Hematopoietic multipotent progenitor cell treated with erythropoietin and hydrocortisone succinate and interleukin-3 and kit ligand, for 8 days (in vitro differentiated cells): ENCODE data around the gene LGI1.
A peak's percentile ranks its signal among the peaks of the same experiment; 100 is the strongest.

ENCODE experiments used
- DNase-seq: peaks from one replicate; pipeline ENCODE4 v3.0.0-alpha.2; 2015

The LGI1 gene

GRCh38 chr10:93757801-93758507 is at the start of gene LGI1:
Gene LGI1, plus strand, starts transcription at chr10:93757936. Its CDS starts 209 bp downstream, at chr10:93758145.
- DNase-seq, result no peak

- no peak for DNase-seq
Measured at GRCh38 chr10:93710333-93710909, 47.3 kb upstream of the LGI1 start.

DNA sequence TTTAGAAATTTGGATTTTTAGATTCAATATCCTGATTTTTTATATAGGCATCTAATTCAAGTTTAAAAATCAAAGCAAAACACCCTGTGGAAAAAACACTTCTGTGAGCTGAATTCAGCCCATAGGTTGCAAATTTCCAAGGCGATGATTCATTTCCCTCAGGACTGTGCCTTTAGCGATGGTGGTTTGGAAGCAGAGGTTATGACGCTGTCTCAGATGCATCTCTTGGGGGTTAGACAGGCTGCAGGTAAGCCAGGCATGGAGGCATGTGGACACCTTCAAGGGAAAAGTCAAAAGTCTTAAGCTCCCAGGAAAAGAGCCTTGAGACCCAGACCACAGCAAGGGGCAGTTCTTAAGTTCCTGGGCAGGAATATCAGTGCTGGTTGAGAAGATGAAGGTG is 45.8 kb upstream of the LGI1 start:
- no peak for DNase-seq

DNA sequence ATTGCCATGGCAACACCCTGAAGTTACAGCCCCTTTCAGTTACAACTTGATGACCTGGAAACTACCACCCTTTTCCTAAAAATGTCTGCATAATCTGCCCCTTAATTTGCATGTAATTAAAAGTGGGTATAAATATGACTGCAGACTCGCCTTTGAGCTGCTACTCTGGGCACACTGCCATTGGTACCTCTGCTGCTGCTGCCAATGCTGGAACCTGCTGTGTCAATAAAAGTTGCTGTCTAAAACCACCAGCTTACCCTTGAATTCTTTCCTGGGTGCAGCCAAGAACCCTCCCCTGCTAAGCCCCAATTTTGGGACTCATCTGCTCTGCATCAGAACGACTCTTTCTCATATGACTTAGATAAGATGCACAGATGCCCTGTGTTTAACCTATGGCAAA is 45.1 kb upstream of the LGI1 start:
- no peak for DNase-seq

DNA sequence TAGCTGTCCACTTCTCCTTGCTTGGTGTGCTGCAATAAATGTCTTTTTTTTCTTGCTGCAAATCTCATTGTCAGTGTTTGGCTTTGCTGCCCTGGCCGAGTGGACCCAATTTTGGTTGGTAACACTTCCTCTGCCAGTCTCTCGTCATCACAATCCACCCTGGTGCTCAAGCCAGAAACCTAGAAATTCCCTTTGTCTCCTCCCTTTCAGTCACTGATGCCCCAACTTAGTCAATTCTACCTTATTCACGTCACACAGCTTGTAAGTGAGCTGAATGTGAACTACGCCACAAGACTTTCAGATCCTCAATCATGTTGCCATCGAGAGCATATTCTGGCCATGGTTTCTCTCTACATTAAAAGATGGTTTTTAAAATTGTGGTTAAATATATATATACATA is 42.4 kb upstream of the LGI1 start:
- DNase-seq, result no peak

DNA sequence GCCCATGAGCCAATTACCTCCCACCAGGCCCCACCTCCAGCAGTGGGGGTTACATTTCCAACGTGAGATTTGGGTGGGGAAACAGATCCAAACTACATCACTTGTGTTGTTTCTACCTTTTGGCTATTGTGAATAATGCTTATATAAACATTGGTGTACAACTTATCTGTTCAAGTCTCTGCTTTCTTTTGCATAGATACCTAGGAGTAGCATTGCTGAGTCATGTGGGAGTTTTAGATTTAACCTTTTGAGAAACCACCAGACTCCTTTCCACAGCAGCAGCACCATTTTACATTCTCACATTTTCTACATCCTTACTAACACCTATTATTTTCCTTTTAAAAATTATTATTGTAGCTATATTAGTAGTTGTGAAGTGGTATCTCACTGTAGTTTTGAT is 41.0 kb upstream of the LGI1 start:
- DNase-seq, result no peak

DNA sequence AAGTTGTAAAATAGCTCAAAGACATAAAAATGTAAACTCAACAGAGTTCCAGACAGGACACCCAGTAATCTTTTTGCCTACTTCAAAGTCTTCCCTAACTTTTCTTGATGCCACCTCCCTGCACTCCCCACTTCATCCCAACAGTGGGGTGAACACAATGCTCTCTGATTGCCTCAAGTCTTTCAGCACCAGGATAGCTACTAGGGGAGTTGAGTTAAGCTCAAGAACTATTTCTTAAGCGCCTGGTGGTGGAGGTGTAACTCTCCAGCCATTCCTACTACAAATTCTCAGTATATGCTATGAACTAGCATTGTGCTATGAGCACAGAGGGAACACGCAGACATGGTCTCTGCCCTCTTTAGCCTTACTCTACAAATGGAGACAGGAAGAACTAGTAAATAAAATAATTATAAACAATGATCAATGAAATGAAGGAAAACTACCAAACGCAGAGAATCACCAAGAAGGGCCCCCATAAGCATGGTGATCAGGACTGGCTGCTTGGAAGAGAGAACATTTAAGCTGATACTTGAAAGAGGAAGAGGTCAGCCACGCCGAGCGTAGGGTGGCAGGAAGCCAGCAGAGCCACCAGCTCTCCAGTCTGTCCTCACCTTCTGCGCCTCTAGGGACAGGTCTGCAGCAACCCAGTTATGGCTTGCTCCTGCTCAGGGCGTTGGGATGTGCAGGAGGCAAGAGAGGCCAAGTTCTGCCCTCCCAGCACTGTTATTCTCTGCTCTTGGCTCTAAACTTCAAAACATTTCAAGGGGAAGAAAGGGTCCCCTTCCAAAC is 38.6 kb upstream of the LGI1 start:
- no peak for DNase-seq

DNA sequence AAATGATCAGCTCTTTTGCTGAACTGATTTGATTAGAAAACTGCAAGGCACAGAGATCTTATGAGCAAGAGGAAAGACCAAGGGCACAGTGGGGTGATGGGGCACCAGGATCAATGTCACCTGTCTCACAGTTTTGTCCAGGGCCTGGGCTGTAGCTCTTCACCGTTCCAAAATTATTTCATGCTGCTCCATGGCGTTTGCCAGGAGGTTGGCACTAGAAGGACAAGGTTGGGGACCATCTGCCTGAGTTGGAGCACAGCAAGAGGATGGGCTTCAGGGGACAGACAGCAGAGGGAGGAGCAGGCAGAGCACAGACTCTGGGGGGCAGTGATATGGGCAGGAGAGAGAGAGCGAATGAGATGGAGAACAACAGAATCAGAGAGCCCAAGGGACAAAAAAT is 37.8 kb upstream of the LGI1 start:
- DNase-seq, result no peak

DNA sequence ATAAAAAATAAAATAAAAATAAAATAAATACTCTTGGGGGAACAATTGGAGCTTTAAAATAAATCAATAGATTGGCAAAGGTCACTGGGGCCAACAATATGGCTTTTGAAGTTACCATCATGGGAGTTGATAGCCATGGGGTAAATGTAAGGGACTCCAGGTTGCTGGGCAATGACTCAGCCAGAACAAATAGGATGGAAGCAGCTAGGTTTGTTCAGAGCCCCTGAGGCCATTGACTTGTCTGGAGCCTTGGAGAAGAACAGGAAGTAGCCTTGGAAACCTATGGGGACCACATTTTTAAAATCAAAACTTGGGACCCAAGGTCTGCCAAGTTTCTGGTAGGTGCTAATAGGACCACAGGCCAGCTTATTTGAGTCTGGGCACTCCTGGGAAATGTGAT is 35.2 kb upstream of the LGI1 start:
- DNase-seq, result no peak

DNA sequence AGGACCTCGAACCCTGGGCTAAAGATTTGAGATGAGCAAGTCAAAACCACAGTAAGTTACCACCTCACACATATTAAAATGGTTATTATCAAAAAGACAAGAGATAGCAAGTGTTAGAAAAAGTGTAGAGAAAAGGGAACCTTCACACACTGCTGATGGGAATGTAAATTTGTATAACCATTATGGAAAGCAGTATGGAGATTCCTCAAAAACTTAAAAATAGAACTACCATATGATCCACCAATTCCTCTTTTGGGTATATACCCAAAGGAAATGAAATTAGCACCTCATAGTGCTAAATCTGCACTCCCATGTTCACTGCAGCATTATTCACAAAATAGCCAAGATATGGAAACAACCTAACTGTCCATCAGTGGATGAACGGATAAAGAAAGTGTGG is 34.6 kb upstream of the LGI1 start:
- no peak for DNase-seq

DNA sequence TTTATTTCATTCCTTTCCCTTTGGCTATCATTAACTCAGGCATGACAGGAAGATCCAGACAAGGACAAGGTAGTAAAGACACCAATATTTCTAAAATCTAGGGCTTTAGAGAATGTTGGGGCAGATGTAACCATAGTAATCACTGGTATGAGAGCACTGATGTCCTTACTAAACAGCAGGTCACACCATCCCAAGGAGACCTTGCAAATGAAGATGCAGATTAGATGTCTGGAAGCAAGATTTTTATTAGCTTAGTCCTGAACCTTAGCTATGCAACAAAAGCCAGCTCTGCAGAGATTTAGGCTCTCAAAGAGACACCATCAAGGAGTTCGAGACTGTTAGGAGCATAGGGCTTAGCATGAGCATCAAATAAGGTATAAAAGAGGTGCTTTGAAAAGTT is 31.7 kb upstream of the LGI1 start:
- DNase-seq, result no peak

GRCh38 chr10:93741367-93741766 is 16.4 kb upstream of the LGI1 start:
- DNase-seq, result no peak

DNA sequence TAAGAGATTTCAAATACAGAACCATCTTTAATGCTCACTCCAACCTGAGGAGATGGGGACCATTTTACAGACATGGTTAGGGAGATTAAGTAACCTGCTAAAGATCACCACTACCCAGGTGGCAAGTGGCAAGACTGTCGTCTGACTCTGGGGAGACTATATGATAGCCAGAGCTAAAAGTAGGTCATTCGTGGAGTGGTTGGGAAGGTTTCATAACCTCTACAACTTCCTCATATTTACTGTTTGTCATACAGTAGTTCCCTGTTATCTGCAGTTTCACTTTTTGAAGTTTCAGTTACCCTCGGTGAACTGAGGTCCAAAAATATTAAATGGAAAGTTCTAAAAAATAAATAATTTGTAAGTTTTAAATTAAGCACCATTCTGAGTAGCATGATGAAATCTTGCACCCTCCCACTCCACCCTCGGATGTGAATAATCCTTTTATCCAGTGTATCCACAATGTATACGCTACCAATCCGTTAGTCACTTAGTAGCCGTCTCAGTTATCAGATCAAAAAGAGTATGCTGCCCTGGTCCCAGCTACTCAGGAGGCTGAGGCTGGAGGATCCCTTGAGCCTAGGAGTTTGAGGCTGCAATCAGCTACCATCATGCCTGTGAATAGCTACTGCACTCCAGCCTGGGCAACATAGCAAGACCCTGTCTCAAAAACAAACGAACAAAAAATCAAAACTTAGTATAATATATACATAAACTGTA is 14.9 kb upstream of the LGI1 start:
- peak; percentile 6 for DNase-seq

DNA sequence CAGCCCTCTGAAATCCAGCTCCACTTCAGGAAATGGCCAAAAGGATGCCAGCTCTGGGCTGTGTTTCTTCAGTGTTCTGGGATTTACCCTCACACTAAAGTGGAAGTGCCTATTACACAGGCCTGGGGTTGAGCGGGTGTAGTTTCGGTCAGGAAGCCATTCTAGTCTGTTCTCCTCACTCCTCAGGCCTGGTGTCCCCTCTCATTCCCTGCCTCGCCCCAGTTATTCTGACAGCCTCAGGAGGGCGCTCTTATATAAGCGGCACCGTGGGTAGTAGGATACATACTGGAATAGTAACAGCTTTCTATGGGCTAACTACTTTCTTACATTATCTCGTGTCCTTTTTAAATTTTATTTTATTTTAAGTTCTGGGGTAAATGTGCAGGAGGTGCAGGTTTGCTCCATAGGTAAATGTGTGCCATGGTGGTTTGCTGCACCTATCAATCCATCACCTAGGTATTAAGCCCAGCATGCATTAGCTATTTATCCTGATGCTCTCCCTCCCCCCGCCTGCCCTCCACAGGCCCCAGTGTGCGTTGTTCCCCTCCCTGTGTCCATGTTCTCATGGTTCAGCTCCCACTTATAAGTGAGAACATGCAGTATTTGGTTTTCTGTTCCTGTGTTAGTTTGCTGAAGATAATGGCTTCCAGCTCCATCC is 12.2 kb upstream of the LGI1 start:
- peak; percentile 10 for DNase-seq

- DNase-seq, result no peak
Measured at GRCh38 chr10:93746844-93747284, 10.9 kb upstream of the LGI1 start.

- DNase-seq, result no peak
Measured at GRCh38 chr10:93749218-93749799, 8.4 kb upstream of the LGI1 start.

GRCh38 chr10:93751124-93751523 is 6.6 kb upstream of the LGI1 start:
- DNase-seq, result no peak

- DNase-seq, result peak; percentile 6
Measured at GRCh38 chr10:93751832-93752231, 5.9 kb upstream of the LGI1 start.

DNA sequence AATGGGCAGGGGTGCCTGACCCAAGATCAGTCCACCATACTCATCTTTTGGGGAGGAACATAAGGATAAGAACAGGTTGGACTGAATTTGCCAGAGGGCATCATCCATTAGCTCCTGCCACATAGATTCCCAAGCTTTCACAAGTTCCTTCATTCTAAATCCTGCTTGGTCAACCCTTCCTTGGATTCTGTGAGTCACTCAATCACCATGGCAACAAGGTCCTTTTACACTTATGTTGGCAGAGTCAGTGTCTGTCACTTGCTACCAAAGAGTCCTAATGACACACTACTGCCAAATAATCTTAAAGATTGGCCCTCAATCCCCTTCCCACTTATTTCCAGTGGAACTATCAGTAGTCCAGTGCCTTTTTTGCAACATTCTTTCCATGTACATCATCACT is 5.0 kb upstream of the LGI1 start:
- DNase-seq, result no peak

DNA sequence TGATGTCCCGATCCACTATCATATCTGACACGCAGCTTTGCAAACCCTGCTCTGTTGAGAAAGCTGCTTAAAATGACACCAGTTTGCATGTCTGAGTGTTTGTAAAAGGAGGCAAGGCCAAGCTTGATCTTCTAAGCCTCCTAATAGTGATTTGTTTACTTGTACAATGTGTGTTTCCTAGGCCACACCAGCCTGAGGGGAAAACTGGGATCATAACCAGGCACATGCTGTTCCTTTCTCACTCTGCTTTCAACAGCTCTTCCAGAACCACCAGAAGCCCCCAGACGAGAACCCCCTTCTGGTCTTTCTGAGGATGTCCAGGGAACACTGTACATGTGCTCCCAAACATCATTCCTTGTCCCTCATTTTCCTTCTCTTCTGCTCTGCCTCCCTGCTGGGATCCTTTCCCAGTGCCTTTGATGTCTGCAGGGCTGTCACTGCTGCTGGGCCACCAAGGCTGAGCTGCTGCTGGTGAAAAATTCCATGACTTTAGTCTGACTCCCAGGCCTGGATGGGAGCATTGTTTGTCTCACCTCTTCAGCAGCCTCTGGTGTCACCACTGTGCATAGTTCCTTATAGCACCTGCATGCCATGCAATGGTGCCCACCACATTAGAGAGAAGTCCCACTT is 4.0 kb upstream of the LGI1 start:
- no peak for DNase-seq

GRCh38 chr10:93754761-93755160 is 3.0 kb upstream of the LGI1 start:
- no peak for DNase-seq
